ENCODE results near the gene RNPEPL1. TPM values are rescaled to one million over a fixed set of nuclear protein-coding genes. Genes with fewer than 3 reads are reported as not detected.
A peak's percentile ranks its signal among the peaks of the same experiment; 100 is the strongest.

Gene RNPEPL1
- total RNA-seq, 1 donor from 2014 or later, result 19.8 TPM

DNA sequence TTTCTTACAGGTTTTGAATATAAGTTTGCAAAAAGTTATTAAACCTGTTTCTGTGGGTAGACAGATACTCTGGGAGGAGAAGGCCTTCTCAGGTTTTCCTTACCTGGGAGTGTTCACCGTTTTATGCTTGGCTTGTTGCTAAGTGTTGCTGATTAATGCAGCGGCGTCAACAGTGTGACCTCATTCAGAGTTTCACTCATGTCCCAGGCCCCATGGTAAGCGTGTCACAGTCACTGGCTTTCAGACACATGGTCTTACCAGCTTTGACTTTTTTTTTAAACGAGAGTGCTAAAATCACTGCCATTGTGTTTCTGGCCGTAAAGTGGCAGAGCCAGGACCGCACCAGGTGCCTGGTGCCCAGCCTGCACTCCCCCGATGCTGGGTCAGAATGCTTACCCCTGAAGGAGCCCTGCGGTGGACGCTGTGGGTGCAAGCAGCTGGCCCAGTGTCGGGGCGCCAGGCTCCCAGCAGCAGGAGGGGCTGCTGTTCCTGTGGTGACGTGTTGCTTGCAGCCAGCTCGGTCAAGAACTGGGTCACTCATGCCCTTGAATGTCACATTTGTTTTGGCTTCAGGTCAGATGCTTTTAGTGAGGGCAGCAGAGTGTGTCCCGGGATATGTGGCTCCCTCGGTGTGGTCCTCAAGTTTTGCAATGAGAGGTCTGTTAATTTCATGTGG lies 21.7 kb downstream of the RNPEPL1 start:
- DNase-seq (ENCODE audit: low read depth in 2 of 2), result no peak

DNA sequence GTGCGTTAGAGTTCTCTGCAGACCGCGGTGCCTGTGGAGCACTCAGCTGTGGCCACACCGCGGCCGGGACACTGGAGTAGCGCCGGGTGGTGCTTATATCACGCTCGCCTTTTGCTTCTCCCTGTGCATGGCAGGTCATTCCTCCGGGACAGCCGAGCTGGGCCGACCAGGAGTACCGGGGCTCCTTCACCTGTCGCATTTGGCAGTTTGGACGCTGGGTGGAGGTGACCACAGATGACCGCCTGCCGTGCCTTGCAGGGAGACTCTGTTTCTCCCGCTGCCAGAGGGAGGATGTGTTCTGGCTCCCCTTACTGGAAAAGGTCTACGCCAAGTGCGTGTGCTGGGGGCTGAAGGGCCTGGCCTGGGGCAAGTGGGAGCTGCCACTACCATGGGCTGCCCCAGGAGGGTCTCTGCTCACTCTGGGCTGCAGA lies 22.4 kb downstream of the RNPEPL1 start:
- no peak for DNase-seq (ENCODE audit: low read depth in 2 of 2)

DNA sequence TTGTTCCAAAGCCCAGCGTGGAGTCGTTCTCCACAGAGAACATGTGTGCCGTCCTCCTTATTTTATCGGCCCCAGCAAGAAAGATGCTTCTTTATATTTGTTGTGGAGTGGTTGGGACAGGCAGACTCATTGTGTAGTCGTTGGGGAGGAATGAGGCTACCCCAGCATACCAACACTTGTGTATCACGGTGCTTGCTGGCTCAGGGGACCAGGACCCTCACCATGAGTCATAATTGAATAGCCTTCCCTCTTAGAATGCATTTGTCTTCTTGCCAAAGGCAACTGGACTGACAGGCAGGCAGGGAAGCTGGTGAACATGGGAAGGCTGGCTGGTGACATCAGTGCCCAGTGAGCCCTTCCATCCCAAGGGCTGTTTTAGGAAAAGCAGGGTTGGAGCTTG lies 22.9 kb downstream of the RNPEPL1 start:
- DNase-seq (ENCODE audit: low read depth in 2 of 2), result no peak

DNA sequence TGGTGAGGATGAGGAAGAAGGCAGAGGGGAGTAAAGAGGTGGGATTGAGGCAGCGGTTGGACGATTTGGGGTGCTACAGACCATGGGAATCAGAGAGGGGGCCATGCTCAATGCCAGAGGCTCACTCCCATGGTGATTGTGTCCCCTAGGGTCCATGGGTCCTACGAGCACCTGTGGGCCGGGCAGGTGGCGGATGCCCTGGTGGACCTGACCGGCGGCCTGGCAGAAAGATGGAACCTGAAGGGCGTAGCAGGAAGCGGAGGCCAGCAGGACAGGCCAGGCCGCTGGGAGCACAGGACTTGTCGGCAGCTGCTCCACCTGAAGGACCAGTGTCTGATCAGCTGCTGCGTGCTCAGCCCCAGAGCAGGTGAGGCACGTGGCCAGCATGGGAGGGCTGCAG lies 23.5 kb downstream of the RNPEPL1 start:
- DNase-seq (ENCODE audit: low read depth in 2 of 2), result no peak

DNA sequence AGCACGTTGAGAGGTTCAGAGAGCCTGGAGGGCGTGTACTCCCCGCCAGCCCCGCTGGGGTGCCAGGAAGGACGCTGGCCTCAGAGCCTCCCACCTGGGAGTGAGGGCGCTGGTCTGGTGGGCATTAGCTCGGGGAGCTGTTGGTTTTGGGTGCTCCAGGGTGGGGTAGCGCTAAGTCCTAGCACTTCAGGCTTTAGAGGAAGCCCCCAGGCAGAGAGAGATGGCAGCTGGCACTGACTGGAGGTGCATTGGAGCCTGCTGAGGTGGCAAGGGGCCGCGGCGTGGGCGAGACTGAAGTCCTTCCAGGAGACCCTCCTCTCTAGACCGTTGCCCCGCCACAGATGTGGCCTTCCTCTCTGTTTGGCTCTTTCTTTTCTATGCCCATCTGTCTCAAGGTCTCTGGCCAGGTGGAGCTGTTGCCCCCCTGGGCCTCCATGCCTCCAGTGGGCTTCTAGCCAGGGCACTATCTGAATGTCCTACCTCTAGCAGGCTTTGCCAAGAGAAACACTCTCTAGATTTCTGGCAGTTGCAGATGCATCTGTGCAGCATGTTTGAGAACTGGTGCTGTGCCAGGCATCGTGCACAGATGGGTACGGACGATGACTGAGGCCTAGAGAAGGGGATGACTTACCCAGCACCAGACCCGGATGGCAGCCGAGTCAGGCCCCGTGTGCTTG lies 24.9 kb downstream of the RNPEPL1 start:
- DNase-seq (ENCODE audit: low read depth in 2 of 2), result no peak

DNA sequence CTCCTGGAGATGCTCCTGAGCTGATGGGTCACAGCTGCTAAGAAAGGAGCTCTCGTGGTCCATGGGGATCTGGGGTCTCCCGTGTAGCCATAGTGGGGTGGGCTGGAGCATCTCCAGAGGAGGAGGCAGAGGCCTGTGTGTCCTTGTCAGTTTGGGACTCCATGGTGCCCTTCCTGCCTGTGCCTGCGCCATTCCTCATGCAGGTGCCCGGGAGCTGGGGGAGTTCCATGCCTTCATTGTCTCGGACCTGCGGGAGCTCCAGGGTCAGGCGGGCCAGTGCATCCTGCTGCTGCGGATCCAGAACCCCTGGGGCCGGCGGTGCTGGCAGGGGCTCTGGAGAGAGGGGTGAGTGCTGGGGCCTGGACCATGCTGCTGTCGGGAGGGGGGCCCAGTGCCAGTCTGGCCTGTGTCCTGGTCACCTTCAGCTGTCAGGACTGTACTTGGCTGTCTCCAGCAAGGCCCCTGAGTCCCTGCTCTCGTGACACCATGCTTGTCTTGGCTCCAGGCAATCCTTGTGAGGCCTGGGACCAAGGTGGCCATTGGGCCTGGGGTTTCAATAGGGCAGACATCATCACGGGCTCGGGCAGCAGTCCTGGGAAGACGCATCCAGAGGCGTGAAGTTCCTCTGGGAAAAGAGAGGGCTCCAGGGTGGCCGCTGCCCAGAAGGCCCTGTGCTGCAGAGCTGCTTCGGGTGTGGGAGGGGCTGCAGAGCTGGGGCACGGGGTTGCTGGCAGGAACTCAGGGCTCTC lies 25.6 kb downstream of the RNPEPL1 start:
- no peak for DNase-seq (ENCODE audit: low read depth in 2 of 2)

DNA sequence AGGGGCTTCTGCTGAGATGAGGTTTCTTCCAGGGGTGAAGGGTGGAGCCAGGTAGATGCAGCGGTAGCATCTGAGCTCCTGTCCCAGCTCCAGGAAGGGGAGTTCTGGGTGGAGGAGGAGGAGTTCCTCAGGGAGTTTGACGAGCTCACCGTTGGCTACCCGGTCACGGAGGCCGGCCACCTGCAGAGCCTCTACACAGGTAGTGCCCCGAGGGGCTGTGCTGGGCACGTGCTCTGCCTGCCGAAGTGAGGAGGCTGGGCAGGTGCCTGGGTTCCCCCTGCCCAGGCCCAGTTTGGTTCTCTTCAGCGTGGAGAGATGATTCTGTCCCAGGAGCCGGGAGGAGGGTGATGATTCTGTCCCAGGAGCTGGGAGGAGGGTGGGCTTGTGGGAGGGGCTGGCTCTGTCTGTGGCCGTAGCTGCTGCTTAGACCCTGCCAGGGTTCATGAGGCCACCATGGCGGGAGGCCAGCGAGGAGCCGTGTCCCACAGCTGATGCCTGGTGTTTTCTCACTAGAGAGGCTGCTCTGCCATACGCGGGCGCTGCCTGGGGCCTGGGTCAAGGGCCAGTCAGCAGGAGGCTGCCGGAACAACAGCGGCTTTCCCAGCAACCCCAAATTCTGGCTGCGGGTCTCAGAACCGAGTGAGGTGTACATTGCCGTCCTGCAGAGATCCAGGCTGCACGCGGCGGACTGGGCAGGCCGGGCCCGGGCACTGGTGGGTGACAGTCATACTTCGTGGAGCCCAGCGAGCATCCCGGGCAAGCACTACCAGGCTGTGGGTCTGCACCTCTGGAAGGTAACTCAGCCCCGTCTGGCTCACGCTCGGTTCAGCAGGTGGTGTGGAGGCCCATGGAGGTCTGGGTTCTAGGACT lies 26.5 kb downstream of the RNPEPL1 start:
- DNase-seq (ENCODE audit: low read depth in 2 of 2), result no peak

DNA sequence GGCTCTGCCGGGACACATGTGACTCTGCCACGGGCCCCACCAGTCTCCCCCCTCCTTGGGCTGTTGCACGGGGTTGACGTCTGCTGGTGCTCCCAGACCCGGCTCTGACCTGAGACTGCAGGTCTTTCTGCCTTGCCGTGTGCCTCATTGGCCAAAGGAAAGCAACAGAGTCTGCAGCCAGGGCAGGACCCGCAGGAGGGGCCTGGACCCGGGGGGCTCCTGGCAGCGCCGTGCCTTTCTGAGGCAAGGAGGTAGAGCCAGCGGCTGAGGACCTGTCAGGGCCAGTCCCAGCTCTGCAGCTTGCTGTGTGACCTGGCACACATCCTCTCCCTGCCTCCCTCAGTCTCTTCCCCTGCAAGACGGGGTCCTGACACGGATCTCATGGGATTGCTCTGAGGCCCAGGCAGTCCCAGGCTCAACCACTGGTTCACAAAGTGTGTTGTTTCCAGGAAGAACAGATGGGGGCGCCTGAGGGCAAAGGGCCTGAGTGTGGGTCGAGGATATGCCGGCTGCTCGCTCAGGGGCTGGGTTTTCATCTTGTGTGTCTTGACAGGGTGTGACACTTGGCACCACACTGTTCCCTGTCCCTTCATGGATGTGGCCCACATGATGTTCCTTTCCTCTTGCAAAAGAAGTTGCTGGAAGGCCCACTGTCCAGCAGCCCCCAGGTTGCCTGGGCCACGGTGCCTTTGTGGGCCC lies 27.2 kb downstream of the RNPEPL1 start:
- DNase-seq (ENCODE audit: low read depth in 2 of 2), result peak; percentile 15 to 20

DNA sequence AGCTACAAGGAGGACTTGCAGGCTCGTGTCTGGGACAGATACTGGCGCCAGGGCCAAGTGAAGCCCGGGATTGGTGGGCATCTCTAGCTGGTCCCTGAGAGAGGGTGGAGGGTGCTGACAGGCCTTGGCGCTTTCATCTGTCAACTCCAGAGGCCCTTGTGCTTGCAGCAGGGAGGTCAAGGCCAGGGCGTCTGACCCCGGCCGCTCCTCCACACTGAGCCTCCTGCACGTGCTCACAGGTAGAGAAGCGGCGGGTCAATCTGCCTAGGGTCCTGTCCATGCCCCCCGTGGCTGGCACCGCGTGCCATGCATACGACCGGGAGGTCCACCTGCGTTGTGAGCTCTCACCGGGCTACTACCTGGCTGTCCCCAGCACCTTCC lies 27.8 kb downstream of the RNPEPL1 start:
- no peak for DNase-seq (ENCODE audit: low read depth in 2 of 2)

DNA sequence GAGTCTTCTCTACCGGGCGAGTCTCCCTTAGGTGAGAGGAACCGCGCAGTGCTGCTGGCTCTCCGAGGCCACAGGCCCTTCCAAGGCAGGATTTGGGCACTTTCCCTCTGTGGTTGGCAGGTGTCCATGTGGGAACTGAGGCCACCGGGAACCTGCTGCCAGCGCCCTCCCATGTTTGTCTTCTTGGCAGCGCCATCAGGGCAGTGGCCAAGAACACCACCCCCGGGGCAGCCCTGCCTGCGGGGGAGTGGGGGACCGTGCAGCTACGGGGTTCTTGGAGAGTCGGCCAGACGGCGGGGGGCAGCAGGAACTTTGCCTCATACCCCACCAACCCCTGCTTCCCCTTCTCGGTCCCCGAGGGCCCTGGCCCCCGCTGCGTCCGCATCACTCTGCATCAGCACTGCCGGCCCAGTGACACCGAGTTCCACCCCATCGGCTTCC lies 28.2 kb downstream of the RNPEPL1 start:
- no peak for DNase-seq (ENCODE audit: low read depth in 2 of 2)

DNA sequence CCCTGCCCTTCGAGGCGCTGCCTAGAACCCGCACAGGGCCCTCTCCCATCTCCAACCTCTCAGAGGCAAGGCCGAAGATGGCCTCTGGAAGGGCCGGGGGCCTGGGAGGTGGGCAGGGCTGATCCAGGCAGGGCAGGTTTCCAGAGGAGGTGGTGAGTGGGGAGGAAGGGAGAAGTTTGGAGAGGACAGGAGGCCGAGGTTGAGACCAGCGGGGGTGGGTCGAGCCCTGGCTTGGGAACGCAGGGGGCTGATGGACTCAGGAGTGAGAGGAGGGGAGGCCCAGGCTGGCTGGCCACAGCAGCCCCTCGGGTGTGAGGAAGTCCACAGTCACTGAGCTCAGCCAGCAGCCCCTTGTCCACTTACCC lies 28.8 kb downstream of the RNPEPL1 start:
- no peak for DNase-seq (ENCODE audit: low read depth in 2 of 2)

DNA sequence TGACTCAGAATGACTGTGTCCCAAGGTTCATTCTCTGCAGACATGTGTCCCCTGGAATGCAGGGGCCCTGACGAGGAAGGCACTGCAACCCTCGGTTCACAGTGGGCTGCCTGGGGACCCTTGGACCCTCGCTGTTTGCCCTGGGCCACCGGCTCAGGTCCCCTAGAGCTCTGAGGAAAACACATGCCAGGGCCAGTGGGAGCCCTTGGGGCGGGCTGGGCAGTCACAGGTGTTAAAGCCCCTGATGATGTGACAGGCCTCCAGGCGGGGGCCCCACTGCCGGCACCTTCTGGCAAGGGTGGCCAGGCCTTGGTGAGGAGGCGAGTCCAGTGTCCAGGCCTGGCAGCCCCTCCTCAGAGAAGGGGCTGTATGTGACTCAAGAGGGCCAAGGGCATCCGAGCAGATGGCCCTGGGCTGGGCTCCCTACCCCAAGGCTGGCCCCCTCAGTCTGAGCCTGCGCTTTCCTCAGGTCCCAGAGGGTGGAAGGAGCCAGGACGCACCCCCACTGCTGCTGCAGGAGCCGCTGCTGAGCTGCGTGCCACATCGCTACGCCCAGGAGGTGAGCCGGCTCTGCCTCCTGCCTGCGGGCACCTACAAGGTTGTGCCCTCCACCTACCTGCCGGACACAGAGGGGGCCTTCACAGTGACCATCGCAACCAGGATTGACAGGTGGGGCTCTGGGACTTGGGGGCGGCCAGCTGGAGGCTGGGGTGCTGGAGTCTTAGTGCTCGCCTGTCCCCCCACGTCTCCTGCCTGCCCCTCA lies 29.3 kb downstream of the RNPEPL1 start:
- DNase-seq (ENCODE audit: low read depth in 2 of 2), result no peak

DNA sequence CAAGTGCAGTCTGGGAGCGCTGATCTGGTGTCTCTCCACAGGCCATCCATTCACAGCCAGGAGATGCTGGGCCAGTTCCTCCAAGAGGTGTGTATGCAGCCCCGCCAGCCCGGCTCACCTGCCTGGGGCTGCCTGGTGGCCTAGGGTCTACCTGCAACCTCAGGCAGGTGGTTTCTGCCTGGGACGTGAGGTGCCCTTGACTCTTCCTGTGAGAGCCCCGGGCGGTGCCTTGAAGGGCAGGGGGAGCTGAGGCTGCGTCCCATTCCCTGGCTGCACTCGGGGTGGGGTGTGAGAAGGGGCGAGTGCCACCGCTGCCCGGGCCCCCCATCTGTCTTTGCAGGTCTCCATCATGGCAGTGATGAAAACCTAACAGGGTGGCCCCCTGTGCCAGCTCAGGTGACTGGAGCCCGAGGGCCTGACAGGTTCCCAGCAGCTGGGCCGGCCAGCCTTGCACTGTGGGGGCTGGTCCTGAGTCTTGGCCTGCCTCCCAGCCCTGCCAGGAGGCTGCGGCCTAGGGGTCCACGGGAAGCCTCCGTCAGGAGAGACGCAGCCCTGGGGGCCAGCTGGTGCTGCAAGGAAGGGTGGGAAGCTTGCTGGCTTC lies 30.1 kb downstream of the RNPEPL1 start:
- no peak for DNase-seq (ENCODE audit: low read depth in 2 of 2)

DNA sequence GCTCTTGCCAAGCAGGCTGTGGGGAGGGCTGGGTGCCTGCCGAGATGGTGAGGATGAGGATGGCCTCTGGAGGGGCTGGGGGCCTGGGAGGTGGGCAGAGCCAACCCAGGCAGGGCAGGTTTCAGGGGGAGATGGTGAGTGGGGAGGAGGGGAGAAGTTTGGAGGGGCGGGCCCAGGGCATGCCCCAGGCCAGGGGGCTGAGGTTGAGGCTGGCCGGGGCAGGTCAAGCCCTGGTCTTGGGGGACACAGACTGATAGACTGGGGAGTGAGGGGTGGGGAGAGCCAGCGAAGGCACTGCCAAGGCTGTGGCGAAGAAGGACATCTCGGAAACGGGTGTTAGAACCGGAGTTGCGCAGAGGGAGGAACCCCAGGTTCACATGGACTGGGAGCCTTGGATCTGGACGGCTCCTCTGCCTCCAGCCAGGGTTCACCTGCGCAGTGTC lies 30.9 kb downstream of the RNPEPL1 start:
- DNase-seq (ENCODE audit: low read depth in 2 of 2), result no peak

DNA sequence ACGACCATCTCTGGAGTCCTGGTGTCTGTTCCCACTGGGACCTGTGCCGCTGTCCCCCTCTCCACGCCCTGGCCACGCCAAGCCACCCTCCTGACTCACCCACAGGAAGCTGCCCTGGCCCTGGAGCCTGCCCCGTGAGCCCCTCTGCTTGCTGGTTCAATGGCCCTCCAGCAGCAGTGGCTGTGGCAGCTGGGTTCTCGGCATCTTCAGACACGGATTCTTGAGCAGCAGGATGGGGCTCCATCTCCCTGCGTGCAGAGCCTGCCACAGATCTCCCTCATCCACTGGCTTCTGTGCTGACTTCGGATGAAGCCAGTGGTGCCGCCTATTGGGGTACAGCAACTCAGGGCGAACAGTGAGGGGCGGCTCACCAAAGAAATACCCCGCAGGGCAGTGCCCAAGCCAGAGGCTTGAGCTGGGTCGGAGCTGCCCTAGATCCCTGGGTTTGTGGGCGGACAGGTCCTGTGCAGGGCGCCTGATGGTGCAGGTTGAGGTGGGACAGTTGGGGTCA lies 32.2 kb downstream of the RNPEPL1 start:
- no peak for DNase-seq (ENCODE audit: low read depth in 2 of 2)

DNA sequence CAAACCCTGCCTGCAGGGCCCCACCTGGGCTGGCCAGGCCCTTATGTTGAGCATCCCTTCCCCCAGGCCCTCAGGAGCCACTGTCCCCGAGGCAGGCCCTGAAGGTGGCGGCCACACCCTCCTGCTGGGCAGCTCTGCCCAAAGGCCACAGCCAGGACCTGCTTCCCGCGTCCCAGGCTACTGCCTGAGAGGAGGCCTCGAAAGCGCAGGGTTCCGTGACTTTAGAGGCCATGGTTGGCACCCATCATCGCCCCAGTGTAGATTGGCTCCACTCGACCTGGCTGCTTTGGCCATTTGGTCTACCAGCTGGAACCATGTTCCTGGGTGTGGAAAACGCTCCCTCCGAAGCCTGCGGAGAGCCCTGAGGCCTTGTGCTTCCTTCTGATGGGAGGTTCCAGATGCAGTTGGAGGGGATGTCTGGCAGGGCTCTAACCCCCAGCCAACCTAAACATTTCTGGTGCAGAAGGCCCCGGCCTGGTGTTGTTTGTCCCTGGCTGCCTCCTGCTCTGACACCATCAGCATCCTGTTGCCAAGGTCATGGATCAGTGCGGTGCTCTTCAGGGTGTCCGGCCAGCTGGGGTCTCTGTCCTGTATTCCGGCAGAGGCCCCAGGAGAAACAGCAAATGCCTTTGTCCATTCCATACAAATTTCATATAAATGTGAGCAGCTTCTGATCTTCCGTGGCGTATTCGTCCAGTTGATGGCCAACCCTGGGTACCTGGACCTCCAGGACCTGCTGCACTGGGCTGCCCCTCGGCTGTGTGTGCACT lies 33.0 kb downstream of the RNPEPL1 start:
- DNase-seq (ENCODE audit: low read depth in 2 of 2), result peak in 1 of 2 donors; percentile 76

DNA sequence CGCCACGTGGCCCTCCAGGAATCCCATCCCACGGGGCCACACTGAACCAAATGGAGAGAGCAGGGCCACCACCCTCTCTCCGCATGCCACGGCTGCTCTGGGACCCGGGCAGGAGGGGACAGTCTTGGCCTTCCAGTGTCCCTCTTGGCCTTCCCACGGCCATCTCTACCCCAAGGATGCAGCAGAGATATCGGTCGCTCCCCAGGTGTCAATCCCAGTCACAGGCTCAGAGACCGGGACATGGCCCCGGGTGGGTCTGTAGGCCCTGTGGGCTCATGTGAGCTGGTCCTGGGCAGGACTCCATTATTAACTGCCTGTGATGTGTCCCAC lies 33.5 kb downstream of the RNPEPL1 start:
- no peak for DNase-seq (ENCODE audit: low read depth in 2 of 2)

DNA sequence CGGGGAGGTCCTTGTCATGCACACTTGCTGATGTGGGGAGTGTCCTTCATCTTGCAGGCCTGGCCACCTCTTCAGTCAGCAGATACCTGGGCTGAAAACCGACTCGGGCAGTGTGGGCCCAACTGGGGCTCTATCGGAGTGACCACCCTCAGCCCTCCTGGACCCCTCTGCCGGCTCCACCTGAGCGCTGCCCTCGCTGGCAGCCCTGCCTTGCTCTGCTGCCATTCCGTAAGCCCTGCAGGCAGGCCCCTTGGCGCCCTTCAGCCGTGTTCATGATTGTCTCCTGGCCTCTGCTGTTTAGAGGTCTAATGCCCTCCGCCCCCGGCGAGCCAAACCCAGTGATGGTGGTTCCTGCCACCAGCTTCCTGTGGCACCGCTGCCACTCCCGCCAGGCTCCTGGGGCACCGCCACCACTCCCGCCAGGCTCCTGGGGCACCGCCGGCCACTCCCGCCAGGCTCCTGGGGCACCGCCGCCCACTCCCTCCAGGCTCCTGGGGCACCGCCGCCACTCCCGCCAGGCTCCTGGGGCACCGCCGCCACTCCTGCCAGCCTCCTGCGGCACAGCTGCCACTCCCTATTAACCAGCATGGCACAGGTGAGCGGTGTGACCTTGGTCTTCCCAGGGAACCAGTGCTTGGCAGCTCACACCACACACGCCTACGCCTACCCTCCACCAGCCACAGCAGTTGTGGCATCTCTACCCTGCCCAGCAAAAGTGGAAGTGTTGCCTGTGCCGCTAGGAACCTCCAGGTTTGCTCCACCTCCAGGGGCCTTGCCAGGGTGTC lies 34.2 kb downstream of the RNPEPL1 start:
- DNase-seq (ENCODE audit: low read depth in 2 of 2), result no peak

All from lung microvascular endothelial cell (primary cell).